ENCODE results near the gene S1PR1. TPM values are rescaled to one million over a fixed set of nuclear protein-coding genes. Genes with fewer than 3 reads are reported as not detected.
"Not testable (repeated sequence)": the region's sequence is repeated elsewhere in the genome, so short reads cannot be mapped to it uniquely, and the experiment has no call there.

S1PR1 gene
- total and polyA plus RNA-seq, 2 donors (not counting 3 experiments of a cell fraction or from before 2014, with no cell fraction given): 137 to 387 TPM

GRCh38 chr1:101205457-101205856, 31.4 kb upstream of the S1PR1 start:
- POLR2A ChIA-PET: no interaction called here
- no TSS peak for BruUV-seq (replicated peaks)
- Histone ChIP-seq H3K9ac (replicated peaks; ENCODE audit: extremely low read depth, insufficient read depth, low read length) (no peak overlapping the region), H3K9me1 (replicated peaks; ENCODE audit: control insufficient read depth, extremely low read depth, insufficient read depth, low read length) (no peaks in the 10 kb centered on the region), H3K36me3 (ENCODE audit: control insufficient read depth in 2 of 2, extremely low read depth in 1 of 2, insufficient read depth in 2 of 2, low read length in 2 of 2) (no peaks in the 10 kb centered on the region), H3K79me2 (ENCODE audit: control insufficient read depth, insufficient read depth, low read length) (no peaks in the 10 kb centered on the region), H3K27me3 (ENCODE audit: control insufficient read depth in 2 of 2, insufficient read depth in 2 of 2, low read length in 2 of 2) (no peaks in the 10 kb centered on the region), H3K9me3 (replicated peaks; ENCODE audit: control insufficient read depth, insufficient read depth, low read length) (no peaks in the 10 kb centered on the region), H3K27ac (ENCODE audit: insufficient read depth, low read depth, low read length) (no peak overlapping the region), H4K20me1 (replicated peaks; ENCODE audit: control insufficient read depth, extremely low read depth, insufficient read depth, low read length) (no peaks in the 10 kb centered on the region), H3K4me3 (replicated peaks in 1 of 3; ENCODE audit: insufficient read depth in 1 of 3, low read depth in 1 of 3, low read length in 3 of 3) (no peak overlapping the region), H3K4me1 (ENCODE audit: control insufficient read depth, extremely low read depth, insufficient read depth, low read length) (no peaks in the 10 kb centered on the region), H3K4me2 (ENCODE audit: insufficient read depth, low read length) (no peak overlapping the region), H2AFZ (ENCODE audit: low read depth, low read length) (peak overlapping the region; percentile 26)
- CTCF ChIA-PET: interaction anchor here (2.1 kb wide), 1 partner anchor 11 kb away, joined by 6 read pairs; no protein-coding TSS in a partner anchor
- TF ChIP-seq FOS (IDR thresholded peaks at IDR 0.05; ENCODE audit: borderline replicate concordance, insufficient read depth, low read length): no peak
- TF ChIP-seq EZH2 (IDR thresholded peaks at IDR 0.05; ENCODE audit: borderline replicate concordance, low read depth, low read length, severe bottlenecking): no peak
- TF ChIP-seq, protein P1, sequence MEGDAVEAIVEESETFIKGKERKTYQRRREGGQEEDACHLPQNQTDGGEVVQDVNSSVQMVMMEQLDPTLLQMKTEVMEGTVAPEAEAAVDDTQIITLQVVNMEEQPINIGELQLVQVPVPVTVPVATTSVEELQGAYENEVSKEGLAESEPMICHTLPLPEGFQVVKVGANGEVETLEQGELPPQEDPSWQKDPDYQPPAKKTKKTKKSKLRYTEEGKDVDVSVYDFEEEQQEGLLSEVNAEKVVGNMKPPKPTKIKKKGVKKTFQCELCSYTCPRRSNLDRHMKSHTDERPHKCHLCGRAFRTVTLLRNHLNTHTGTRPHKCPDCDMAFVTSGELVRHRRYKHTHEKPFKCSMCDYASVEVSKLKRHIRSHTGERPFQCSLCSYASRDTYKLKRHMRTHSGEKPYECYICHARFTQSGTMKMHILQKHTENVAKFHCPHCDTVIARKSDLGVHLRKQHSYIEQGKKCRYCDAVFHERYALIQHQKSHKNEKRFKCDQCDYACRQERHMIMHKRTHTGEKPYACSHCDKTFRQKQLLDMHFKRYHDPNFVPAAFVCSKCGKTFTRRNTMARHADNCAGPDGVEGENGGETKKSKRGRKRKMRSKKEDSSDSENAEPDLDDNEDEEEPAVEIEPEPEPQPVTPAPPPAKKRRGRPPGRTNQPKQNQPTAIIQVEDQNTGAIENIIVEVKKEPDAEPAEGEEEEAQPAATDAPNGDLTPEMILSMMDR (IDR thresholded peaks at IDR 0.05; ENCODE audit: extremely low read depth in 1 of 2, insufficient read depth in 1 of 2, low read depth in 1 of 2, low read length in 2 of 2): no peak
- TF ChIP-seq MYC (IDR thresholded peaks at IDR 0.05; ENCODE audit: low read depth, low read length): no peak
- TF ChIP-seq JUN (IDR thresholded peaks at IDR 0.05; ENCODE audit: borderline replicate concordance, insufficient read depth, insufficient read length, low read depth): no peak
- no peak for TF ChIP-seq POLR2A (IDR thresholded peaks at IDR 0.05; ENCODE audit: low read depth, low read length)
- no peak for TF ChIP-seq POLR2AphosphoS5 (IDR thresholded peaks at IDR 0.05; ENCODE audit: insufficient read depth, low read depth, low read length)
- TF ChIP-seq MAX (IDR thresholded peaks at IDR 0.05; ENCODE audit: insufficient read depth, insufficient read length): no peak
- TF ChIP-seq GATA2 (IDR thresholded peaks at IDR 0.05; ENCODE audit: insufficient read depth, insufficient read length, low read depth, low read length): no peak
- FAIRE-seq (no peak), DNase-seq (ENCODE audit: low read depth, low spot score) (no peak)
- dilution Hi-C loops (cut with MboI; ENCODE audit: extremely low pct_ligation_motif_present, low sequenced_read_pairs): no loop called here
- intact Hi-C loops (cut with micrococcal nuclease): no loop called here

GRCh38 chr1:101206139-101206538, 30.7 kb upstream of the S1PR1 start:
- dilution Hi-C loops (cut with MboI; ENCODE audit: extremely low pct_ligation_motif_present, low sequenced_read_pairs); FAIRE-seq: not testable (repeated sequence)

GRCh38 chr1:101207271-101207670, 29.5 kb upstream of the S1PR1 start:
- H3K4me3 ChIP-seq (replicated peaks in 1 of 3; ENCODE audit: insufficient read depth in 1 of 3, low read depth in 1 of 3, low read length in 3 of 3); FAIRE-seq; H3K79me2 ChIP-seq (ENCODE audit: control insufficient read depth, insufficient read depth, low read length); BruUV-seq (replicated peaks); POLR2A ChIA-PET; intact Hi-C loops (cut with micrococcal nuclease); H2AFZ ChIP-seq (ENCODE audit: low read depth, low read length); H4K20me1 ChIP-seq (replicated peaks; ENCODE audit: control insufficient read depth, extremely low read depth, insufficient read depth, low read length); H3K4me2 ChIP-seq (ENCODE audit: insufficient read depth, low read length); H3K27ac ChIP-seq (ENCODE audit: insufficient read depth, low read depth, low read length); H3K9me3 ChIP-seq (replicated peaks; ENCODE audit: control insufficient read depth, insufficient read depth, low read length); DNase-seq (ENCODE audit: low read depth, low spot score); dilution Hi-C loops (cut with MboI; ENCODE audit: extremely low pct_ligation_motif_present, low sequenced_read_pairs); H3K9me1 ChIP-seq (replicated peaks; ENCODE audit: control insufficient read depth, extremely low read depth, insufficient read depth, low read length); H3K4me1 ChIP-seq (ENCODE audit: control insufficient read depth, extremely low read depth, insufficient read depth, low read length); H3K36me3 ChIP-seq (ENCODE audit: control insufficient read depth in 2 of 2, extremely low read depth in 1 of 2, insufficient read depth in 2 of 2, low read length in 2 of 2); H3K9ac ChIP-seq (replicated peaks; ENCODE audit: extremely low read depth, insufficient read depth, low read length); CTCF ChIA-PET; H3K27me3 ChIP-seq (ENCODE audit: control insufficient read depth in 2 of 2, insufficient read depth in 2 of 2, low read length in 2 of 2): not testable (repeated sequence)

More at GRCh38 chr1:101206139-101206538, 30.7 kb upstream of the S1PR1 start:
- intact Hi-C loops (cut with micrococcal nuclease); H3K36me3 ChIP-seq (ENCODE audit: control insufficient read depth in 2 of 2, extremely low read depth in 1 of 2, insufficient read depth in 2 of 2, low read length in 2 of 2); DNase-seq (ENCODE audit: low read depth, low spot score); H3K4me1 ChIP-seq (ENCODE audit: control insufficient read depth, extremely low read depth, insufficient read depth, low read length); BruUV-seq (replicated peaks); H3K4me3 ChIP-seq (replicated peaks in 1 of 3; ENCODE audit: insufficient read depth in 1 of 3, low read depth in 1 of 3, low read length in 3 of 3); H4K20me1 ChIP-seq (replicated peaks; ENCODE audit: control insufficient read depth, extremely low read depth, insufficient read depth, low read length); H2AFZ ChIP-seq (ENCODE audit: low read depth, low read length); H3K27me3 ChIP-seq (ENCODE audit: control insufficient read depth in 2 of 2, insufficient read depth in 2 of 2, low read length in 2 of 2); H3K79me2 ChIP-seq (ENCODE audit: control insufficient read depth, insufficient read depth, low read length); H3K9me1 ChIP-seq (replicated peaks; ENCODE audit: control insufficient read depth, extremely low read depth, insufficient read depth, low read length); H3K9ac ChIP-seq (replicated peaks; ENCODE audit: extremely low read depth, insufficient read depth, low read length); H3K27ac ChIP-seq (ENCODE audit: insufficient read depth, low read depth, low read length); POLR2A ChIA-PET; CTCF ChIA-PET; H3K9me3 ChIP-seq (replicated peaks; ENCODE audit: control insufficient read depth, insufficient read depth, low read length); H3K4me2 ChIP-seq (ENCODE audit: insufficient read depth, low read length): not testable (repeated sequence)

All from endothelial cell of umbilical vein (primary cell).